GM21528 (cell line): Measurements from ENCODE around the gene RALGPS2.

Experiments used
- ATAC-seq: cut with Tn5 transposase; IDR thresholded peaks from one replicate; pipeline ENCODE4 v1.9.1; 2021; ENCODE audit warnings: mild to moderate bottlenecking, moderate library complexity; ENCODE audit not compliant: unreplicated experiment, low FRiP score

Gene RALGPS2, protein sequence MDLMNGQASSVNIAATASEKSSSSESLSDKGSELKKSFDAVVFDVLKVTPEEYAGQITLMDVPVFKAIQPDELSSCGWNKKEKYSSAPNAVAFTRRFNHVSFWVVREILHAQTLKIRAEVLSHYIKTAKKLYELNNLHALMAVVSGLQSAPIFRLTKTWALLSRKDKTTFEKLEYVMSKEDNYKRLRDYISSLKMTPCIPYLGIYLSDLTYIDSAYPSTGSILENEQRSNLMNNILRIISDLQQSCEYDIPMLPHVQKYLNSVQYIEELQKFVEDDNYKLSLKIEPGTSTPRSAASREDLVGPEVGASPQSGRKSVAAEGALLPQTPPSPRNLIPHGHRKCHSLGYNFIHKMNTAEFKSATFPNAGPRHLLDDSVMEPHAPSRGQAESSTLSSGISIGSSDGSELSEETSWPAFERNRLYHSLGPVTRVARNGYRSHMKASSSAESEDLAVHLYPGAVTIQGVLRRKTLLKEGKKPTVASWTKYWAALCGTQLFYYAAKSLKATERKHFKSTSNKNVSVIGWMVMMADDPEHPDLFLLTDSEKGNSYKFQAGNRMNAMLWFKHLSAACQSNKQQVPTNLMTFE

GRCh38 chr1:178724728-178725465, at the start of gene RALGPS2:
RALGPS2 (plus strand) TSS chr1:178725244; CDS start chr1:178776765, 51,521 bp downstream.
- peak; percentile 57 for ATAC-seq

DNA sequence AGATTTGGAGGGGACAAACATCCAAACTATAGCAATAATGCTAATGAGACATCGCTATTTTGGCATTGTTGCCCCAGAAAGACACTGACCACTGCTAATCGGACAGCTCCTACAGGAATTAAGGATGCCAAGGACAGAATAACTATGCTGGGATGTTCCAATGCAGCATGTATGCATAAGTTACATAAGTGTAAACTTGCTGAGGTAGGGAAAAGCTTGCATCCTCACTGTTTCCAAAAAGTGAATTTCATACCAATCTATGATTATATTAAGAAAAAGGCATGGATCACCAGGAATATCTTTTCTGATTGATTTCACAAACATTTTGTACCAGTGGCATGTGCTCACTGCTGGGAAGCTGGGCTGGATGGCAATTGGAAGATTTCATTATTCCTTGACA, 45.8 kb upstream of the RALGPS2 start:
- no peak for ATAC-seq

GRCh38 chr1:178682429-178682828, 42.6 kb upstream of the RALGPS2 start:
- no peak for ATAC-seq

GRCh38 chr1:178682886-178683285, 42.2 kb upstream of the RALGPS2 start:
- ATAC-seq: no peak

DNA sequence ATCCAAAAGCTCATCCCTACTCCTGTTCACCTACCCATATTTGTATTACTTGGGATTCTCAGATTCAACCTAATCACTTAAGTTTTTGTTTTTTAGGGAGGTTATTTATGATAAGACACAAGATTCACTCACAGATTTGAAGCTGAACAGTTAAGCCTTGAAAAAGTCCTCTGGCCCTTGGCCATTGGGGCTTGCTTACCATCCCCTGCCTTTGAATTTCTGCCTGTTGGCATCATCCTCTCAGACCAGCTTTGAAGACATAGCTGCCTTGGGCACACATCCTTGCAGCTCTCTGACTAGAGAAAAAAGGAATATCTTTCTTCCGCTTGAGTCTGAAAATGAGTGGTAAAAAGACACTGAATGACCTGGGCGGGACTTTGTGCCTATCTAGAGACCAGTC, 41.8 kb upstream of the RALGPS2 start:
- ATAC-seq: no peak

DNA sequence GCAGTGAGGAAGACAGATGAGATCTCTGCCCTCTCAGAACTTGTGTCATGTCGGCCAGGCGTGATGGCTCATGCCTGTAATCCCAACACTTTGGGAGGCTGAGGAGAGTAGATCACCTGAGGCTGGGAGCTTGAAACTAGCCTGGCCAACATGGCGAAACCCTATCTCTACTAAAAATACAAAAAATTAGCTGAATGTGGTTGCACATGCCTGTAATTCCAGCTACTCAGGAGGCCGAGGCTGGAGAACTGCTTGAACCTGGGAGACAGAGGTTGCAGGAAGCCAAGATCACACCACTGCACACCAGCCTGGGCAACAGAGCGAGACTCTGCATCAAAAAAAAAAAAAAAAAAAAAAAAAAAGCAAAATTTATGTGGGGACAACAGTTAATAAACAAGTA, 40.9 kb upstream of the RALGPS2 start:
- ATAC-seq: peak; percentile 13

DNA sequence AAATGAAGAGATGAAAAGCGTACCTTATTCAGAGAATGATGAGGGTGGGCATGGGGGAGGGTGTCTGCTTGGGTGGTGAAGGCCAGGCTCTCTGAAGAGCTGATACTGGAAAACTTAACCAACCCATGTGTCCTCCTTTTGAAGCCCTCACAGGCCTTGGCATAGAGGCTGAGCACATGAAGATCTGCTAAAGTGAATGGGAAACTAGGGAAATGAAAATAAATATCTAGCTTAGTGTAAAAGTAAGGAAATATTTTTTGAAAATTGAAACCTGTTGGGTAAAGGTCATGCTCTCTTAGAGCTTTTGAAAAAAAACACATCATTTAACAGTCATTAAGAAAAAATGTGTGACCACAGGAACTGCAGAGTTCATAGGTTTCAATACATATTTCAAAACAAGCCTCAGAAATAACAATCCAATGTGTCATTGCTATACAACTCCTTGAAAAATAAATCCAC, 40.5 kb upstream of the RALGPS2 start:
- ATAC-seq: peak; percentile 62

DNA sequence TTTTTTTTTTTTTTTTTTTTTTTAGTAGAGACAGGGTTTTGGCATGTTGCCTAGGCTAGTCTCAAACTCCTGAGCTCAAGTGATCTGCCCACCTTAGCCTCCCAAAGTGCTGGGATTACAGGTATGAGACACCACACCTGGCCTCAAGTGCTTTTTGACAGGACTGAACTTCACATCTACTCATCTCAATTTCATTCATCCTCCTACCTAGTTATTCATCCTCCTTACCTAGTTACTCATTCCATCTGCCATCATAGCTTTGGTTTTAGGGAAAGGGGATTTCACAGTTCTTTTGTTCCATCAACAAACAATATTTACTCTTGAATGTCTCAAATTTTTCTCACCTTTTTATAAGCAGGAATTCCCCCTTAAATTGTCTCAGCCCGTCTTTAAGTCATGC, 38.6 kb upstream of the RALGPS2 start:
- ATAC-seq: no peak

GRCh38 chr1:178688244-178688643, 36.8 kb upstream of the RALGPS2 start:
- no peak for ATAC-seq

- ATAC-seq: no peak
Observed at GRCh38 chr1:178689769-178690168, 35.3 kb upstream of the RALGPS2 start.

DNA sequence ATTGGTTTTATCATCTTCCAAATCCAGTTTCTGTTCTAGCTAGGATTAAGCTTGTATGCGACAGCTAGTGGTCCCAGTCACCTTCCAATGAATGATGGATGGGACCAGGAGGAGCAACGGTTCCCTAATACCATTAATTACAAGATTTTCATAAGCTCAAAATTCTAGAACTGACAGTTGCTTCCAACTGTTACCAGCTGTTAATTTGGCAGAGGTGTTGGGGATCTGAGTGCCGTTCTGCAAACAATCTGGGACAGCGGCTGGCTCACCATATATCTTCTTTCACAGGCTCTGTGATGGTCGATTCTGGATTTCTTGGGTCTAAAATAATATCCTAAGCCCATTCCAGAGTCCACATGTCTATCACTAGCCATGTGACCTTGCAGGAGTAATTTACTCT, 34.5 kb upstream of the RALGPS2 start:
- ATAC-seq: no peak

GRCh38 chr1:178692564-178693327, 32.3 kb upstream of the RALGPS2 start:
- no peak for ATAC-seq

GRCh38 chr1:178693366-178693765, 31.7 kb upstream of the RALGPS2 start:
- ATAC-seq: no peak

GRCh38 chr1:178694923-178695525, 30.0 kb upstream of the RALGPS2 start:
- ATAC-seq: no peak

- ATAC-seq: no peak
Observed at GRCh38 chr1:178702146-178702545, 22.9 kb upstream of the RALGPS2 start.

DNA sequence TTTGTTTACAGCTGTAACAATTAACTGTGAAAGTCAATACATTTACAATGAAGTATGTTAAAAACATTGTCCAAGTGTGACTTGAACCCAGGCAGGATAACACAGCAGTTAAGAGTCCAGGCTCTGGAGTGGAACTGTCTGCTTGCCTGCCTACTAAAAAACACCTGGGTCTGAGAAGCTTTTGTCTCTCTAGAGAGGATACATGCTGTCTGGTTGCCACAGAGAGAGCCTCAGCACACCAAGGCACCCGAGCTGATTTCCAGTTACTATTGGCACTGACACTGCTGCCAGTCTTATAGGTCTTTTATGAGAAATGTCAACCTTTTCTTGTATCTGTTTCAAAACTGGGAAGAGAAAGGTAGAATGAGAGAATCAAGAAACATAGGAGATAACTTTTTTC, 20.2 kb upstream of the RALGPS2 start:
- ATAC-seq: no peak

- ATAC-seq: no peak
Observed at GRCh38 chr1:178706432-178706831, 18.6 kb upstream of the RALGPS2 start.

GRCh38 chr1:178713259-178713658, 11.8 kb upstream of the RALGPS2 start:
- no peak for ATAC-seq

- ATAC-seq: no peak
Observed at GRCh38 chr1:178714453-178714852, 10.6 kb upstream of the RALGPS2 start.

- no peak for ATAC-seq
Observed at GRCh38 chr1:178716111-178716510, 8.9 kb upstream of the RALGPS2 start.
